Astrocyte of the spinal cord (primary cell): ENCODE data around the gene FBXO11.

Source experiments
- DNase-seq: peaks from one replicate; pipeline ENCODE4 v3.0.0; 2011; ENCODE audit warnings: low read depth, low spot score
- H3K4me3 ChIP-seq: 2 replicates; pipeline ENCODE4 v1.5.1; 2011; ENCODE audit warnings: low read depth, mild to moderate bottlenecking, low read length, moderate library complexity
- CTCF ChIP-seq: IDR thresholded peaks from 2 replicates; pipeline ENCODE4 v1.5.1; 2012; ENCODE audit warnings: low read depth, mild to moderate bottlenecking, low read length, inconsistent platforms
- in situ Hi-C: cut with HindIII; loops from 2 replicates; pipeline ENCODE4 v1.10.0; 2017; ENCODE audit warnings: low sequenced_read_pairs

FBXO11 gene

GRCh38 chr2:47805850-47806249 lies 100.4 kb downstream of the FBXO11 start:
- no peak for DNase-seq
- no peak for TF ChIP-seq CTCF
- in situ Hi-C loops, result no loop called here
- no peak overlapping the region for H3K4me3 ChIP-seq

- in situ Hi-C loops, result no loop called here
- no peak for DNase-seq
- no peak for TF ChIP-seq CTCF
- H3K4me3 ChIP-seq, result no peak overlapping the region
Observed at GRCh38 chr2:47803770-47804169, 102.5 kb downstream of the FBXO11 start.

- no peak overlapping the region for H3K4me3 ChIP-seq
- in situ Hi-C loops, result no loop called here
- TF ChIP-seq CTCF, result no peak
- DNase-seq, result no peak
Observed at GRCh38 chr2:47803363-47803762, 102.9 kb downstream of the FBXO11 start.

- no peak overlapping the region for H3K4me3 ChIP-seq
- DNase-seq, result no peak
- in situ Hi-C loops, result no loop called here
- no peak for TF ChIP-seq CTCF
Observed at GRCh38 chr2:47801118-47801517, 105.2 kb downstream of the FBXO11 start.

- DNase-seq, result no peak
- no peak for TF ChIP-seq CTCF
- in situ Hi-C loops, result no loop called here
- H3K4me3 ChIP-seq, result no peak overlapping the region
Observed at GRCh38 chr2:47799031-47799609, 107.2 kb downstream of the FBXO11 start.

DNA sequence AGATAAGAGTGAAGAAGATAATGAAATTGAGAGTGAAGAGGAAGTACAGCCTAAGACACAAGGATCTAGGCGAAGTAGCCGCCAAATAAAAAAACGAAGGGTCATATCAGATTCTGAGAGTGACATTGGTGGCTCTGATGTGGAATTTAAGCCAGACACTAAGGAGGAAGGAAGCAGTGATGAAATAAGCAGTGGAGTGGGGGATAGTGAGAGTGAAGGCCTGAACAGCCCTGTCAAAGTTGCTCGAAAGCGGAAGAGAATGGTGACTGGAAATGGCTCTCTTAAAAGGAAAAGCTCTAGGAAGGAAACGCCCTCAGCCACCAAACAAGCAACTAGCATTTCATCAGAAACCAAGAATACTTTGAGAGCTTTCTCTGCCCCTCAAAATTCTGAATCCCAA lies 107.7 kb downstream of the FBXO11 start:
- no peak for DNase-seq
- no peak for TF ChIP-seq CTCF
- no peak overlapping the region for H3K4me3 ChIP-seq
- in situ Hi-C loops, result no loop called here
